Caco-2 (cell line): ENCODE results near the gene CARD11. TPM values are rescaled to one million over a fixed set of nuclear protein-coding genes. Genes with fewer than 3 reads are reported as not detected.

Experiments
- BruUV-seq: library from RNA; stranded (reverse); fragments of 400-500 nt; replicated peaks from 2 replicates; lab custom pipeline; 2021; lab: Mats Ljungman, UMichigan
- CTCF ChIA-PET: fragments of 300-600 bp; sonication (Branson Sonifier 250); formaldehyde crosslinking; loops from one replicate; lab custom pipeline; 2022; ENCODE audit warnings: antibody characterized with exemption; lab: Charles Lee
- POLR2A ChIA-PET: fragments of 300-600 bp; sonication (Branson Sonifier 250); formaldehyde crosslinking; loops from one replicate; lab custom pipeline; 2022; ENCODE audit warnings: antibody characterized with exemption; lab: Charles Lee
- DNase-seq, 2 experiments: peaks; one replicate each; pipeline versions ENCODE4 v3.0.0 to v3.0.0-alpha.2; 2020 to 2022
- H3K27me3 ChIP-seq: replicated peaks from 2 replicates; pipeline ENCODE4 v1.6.0; 2011; ENCODE audit warnings: low read length; ENCODE audit not compliant: control insufficient read depth, insufficient read depth
- H3K36me3 ChIP-seq: 2 replicates; pipeline ENCODE4 v1.5.1; 2011; ENCODE audit warnings: low read length; ENCODE audit not compliant: control insufficient read depth, insufficient read depth
- H3K4me1 ChIP-seq: fragments of 250-450 bp; sonication (Bioruptor Pico); 2 replicates; pipeline ENCODE4 v1.5.1; 2020; ENCODE audit warnings: mild to moderate bottlenecking
- H3K4me3 ChIP-seq: 2 replicates; pipeline ENCODE4 v1.5.1; 2011; ENCODE audit warnings: low read depth, mild to moderate bottlenecking, control low read depth, low read length
- H3K9me3 ChIP-seq: fragments of 250-450 bp; sonication (Bioruptor Pico); 2 replicates; pipeline ENCODE4 v1.5.1; 2020; ENCODE audit warnings: mild to moderate bottlenecking, moderate library complexity
- H3K27ac Mint-ChIP-seq: one replicate; pipeline ENCODE4 v1.8.0; 2022; ENCODE audit warnings: mixed read lengths; ENCODE audit not compliant: unreplicated experiment
- H3K27me3 Mint-ChIP-seq: one replicate; pipeline ENCODE4 v1.8.0; 2022; ENCODE audit warnings: mixed read lengths; ENCODE audit not compliant: insufficient read depth, unreplicated experiment
- H3K36me3 Mint-ChIP-seq: one replicate; pipeline ENCODE4 v1.8.0; 2022; ENCODE audit warnings: mild to moderate bottlenecking, mixed read lengths; ENCODE audit not compliant: insufficient read depth, unreplicated experiment
- H3K4me1 Mint-ChIP-seq: one replicate; pipeline ENCODE4 v1.8.0; 2022; ENCODE audit warnings: low read depth, mixed read lengths; ENCODE audit not compliant: unreplicated experiment
- H3K4me3 Mint-ChIP-seq: one replicate; pipeline ENCODE4 v1.8.0; 2022; ENCODE audit warnings: mild to moderate bottlenecking, moderate library complexity, mixed read lengths; ENCODE audit not compliant: unreplicated experiment
- H3K9me3 Mint-ChIP-seq: one replicate; pipeline ENCODE4 v1.8.0; 2022; ENCODE audit warnings: mixed read lengths; ENCODE audit not compliant: unreplicated experiment
- CTCF ChIP-seq, 2 experiments: fragments of 200-600 bp in 1 of 2; IDR thresholded peaks; 1 replicate in 1 of 2; 2 replicates in 1 of 2; pipeline versions ENCODE4 v1.5.1 to v1.8.0; 2011 to 2022; ENCODE audit warnings: antibody characterized with exemption in 1 of 2, control low read depth in 1 of 2, inconsistent platforms in 1 of 2, low read depth in 1 of 2, low read length in 1 of 2, mild to moderate bottlenecking in 1 of 2, moderate library complexity in 1 of 2; ENCODE audit not compliant: insufficient read depth in 1 of 2, severe bottlenecking in 1 of 2, unreplicated experiment in 1 of 2
- intact Hi-C: fragments of 100-400 bp; cut with micrococcal nuclease; formaldehyde crosslinking; loops from one replicate; pipeline ENCODE4 v1.10.0; 2022; ENCODE audit not compliant: unreplicated experiment
- total RNA-seq: library from RNA; stranded (reverse); gene quantifications from 2 replicates; pipeline ENCODE4 v1.2.3, GENCODE V29; 2022

CARD11 gene
- total RNA-seq, 1 experiment from 2014 or later = 5.4 TPM

- H3K4me1 ChIP-seq = no peaks in the 10 kb centered on the region
- H3K27me3 Mint-ChIP-seq = peaks cover 17% of the 10 kb centered on the region
- H3K9me3 ChIP-seq = no peaks in the 10 kb centered on the region
- H3K27me3 ChIP-seq = no peaks in the 10 kb centered on the region
- H3K9me3 Mint-ChIP-seq = no peaks in the 10 kb centered on the region
- no peak overlapping the region for H3K27ac Mint-ChIP-seq
- intact Hi-C loops = no loop called here
- no TSS peak for BruUV-seq
- TF ChIP-seq CTCF (IDR thresholded peaks at IDR 0.05; ENCODE audit: insufficient read depth in 1 of 2, low read depth in 1 of 2, low read length in 1 of 2, severe bottlenecking in 1 of 2, unreplicated experiment in 1 of 2) = no peak
- ChIA-PET POLR2A (no interaction called here), CTCF (no interaction called here)
- no peak overlapping the region for H3K4me3 Mint-ChIP-seq
- H3K4me1 Mint-ChIP-seq = no peaks in the 10 kb centered on the region
- no peak for DNase-seq
- no peaks in the 10 kb centered on the region for H3K36me3 ChIP-seq
- no peak overlapping the region for H3K4me3 ChIP-seq
- no peaks in the 10 kb centered on the region for H3K36me3 Mint-ChIP-seq
Measured at GRCh38 chr7:3057066-3057420, 13.4 kb upstream of the CARD11 start.

- no peaks in the 10 kb centered on the region for H3K36me3 ChIP-seq
- H3K4me1 ChIP-seq = no peaks in the 10 kb centered on the region
- H3K4me3 ChIP-seq = no peak overlapping the region
- no peaks in the 10 kb centered on the region for H3K27me3 ChIP-seq
- Mint-ChIP-seq H3K27me3 (peaks cover 14% of the 10 kb centered on the region), H3K27ac (no peak overlapping the region), H3K36me3 (no peaks in the 10 kb centered on the region), H3K4me1 (no peaks in the 10 kb centered on the region), H3K4me3 (no peak overlapping the region), H3K9me3 (peaks cover 1% of the 10 kb centered on the region)
- CTCF ChIA-PET = no interaction called here
- intact Hi-C loops = no loop called here
- DNase-seq = no peak
- POLR2A ChIA-PET = no interaction called here
- TF ChIP-seq CTCF (IDR thresholded peaks at IDR 0.05; ENCODE audit: insufficient read depth in 1 of 2, low read depth in 1 of 2, low read length in 1 of 2, severe bottlenecking in 1 of 2, unreplicated experiment in 1 of 2) = no peak
- H3K9me3 ChIP-seq = no peaks in the 10 kb centered on the region
- BruUV-seq = no TSS peak
Measured at GRCh38 chr7:3056234-3057065, 12.8 kb upstream of the CARD11 start.

- Histone ChIP-seq H3K9me3 (no peaks in the 10 kb centered on the region), H3K36me3 (no peaks in the 10 kb centered on the region), H3K27me3 (no peaks in the 10 kb centered on the region), H3K4me1 (no peaks in the 10 kb centered on the region), H3K4me3 (no peak overlapping the region)
- no peak overlapping the region for H3K27ac Mint-ChIP-seq
- BruUV-seq = no TSS peak
- CTCF ChIA-PET = no interaction called here
- TF ChIP-seq CTCF (IDR thresholded peaks at IDR 0.05; ENCODE audit: insufficient read depth in 1 of 2, low read depth in 1 of 2, low read length in 1 of 2, severe bottlenecking in 1 of 2, unreplicated experiment in 1 of 2) = no peak
- H3K9me3 Mint-ChIP-seq = peaks cover 9% of the 10 kb centered on the region
- no peak for DNase-seq
- H3K27me3 Mint-ChIP-seq = peaks cover 18% of the 10 kb centered on the region
- POLR2A ChIA-PET = no interaction called here
- intact Hi-C loops = no loop called here
- H3K36me3 Mint-ChIP-seq = no peaks in the 10 kb centered on the region
- no peak overlapping the region for H3K4me3 Mint-ChIP-seq
- no peaks in the 10 kb centered on the region for H3K4me1 Mint-ChIP-seq
Measured at GRCh38 chr7:3055626-3056025, 12.0 kb upstream of the CARD11 start.
